ENCODE results near the gene ABCC8.

The ABCC8 gene

GRCh38 chr11:17423533-17424310 is 52.9 kb downstream of the ABCC8 start:
- DNase-seq: no peak

DNA sequence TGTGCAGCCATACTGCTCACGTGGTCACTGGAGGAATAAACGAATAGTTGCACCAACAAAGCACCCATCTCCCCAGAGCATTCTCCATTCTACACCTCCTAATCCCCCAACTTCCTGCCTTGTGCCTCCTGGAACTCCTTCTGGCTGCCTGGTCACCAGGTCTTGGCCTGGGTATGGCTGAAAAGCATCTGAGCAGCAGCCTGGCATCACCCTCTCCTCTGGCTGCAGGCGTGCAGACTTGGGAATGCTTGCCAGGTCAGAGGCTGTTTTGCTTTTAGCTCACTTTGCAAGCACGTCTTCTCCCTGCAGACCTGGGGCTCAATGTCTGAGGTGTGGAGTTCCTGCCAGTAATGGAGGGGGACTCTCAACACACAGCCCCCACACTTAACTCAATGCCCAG is 54.9 kb downstream of the ABCC8 start:
- DNase-seq: no peak

DNA sequence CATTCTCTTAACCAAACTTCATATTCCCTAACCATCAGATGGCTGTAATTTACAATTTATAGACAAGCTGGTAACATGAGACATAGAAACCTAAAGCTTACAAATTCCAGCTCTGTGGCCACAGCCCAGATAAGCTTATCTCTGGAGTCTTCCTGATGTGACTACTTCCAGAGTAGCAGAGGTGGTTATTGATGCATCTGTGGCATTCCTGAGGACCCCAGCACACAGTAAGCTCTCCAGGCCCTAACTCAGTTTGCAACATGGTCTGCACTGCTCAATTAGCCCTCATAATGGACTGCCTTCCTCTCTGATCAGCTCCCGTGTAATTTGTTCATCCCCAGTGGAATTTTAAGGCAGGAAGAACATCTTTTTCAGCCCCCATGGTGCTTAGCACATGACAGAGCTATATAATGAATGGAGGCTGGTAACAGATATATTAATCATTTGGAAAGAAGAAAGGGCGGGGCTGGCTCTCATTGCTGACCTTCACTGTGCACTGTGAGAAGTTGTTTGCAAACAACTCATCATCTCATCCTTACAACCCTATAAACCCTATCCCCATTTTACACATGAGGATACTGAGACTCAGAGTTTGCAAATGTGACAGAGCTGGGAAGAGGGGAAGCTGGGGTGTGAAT is 58.1 kb downstream of the ABCC8 start:
- DNase-seq: no peak

DNA sequence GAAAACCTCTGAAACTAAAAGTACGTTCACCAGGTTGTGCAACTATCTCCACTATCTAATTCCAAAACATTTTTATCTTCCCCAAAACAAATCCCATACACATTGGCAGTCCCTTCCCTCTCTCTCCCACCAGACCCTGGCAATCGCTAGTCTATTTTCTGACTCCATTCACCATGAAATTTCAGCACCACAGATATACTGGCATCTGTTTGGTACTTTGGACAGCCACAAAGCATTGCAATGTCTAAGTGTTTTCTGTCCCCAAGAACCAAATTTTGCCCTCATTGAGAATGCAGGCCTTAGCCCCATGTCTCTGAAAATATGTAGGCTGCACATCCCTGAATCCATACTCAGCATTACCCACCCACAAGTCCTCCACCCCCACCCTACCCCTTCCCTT is 60.2 kb downstream of the ABCC8 start:
- DNase-seq: no peak

GRCh38 chr11:17415523-17416104 is 61.0 kb downstream of the ABCC8 start:
- no peak for DNase-seq

DNA sequence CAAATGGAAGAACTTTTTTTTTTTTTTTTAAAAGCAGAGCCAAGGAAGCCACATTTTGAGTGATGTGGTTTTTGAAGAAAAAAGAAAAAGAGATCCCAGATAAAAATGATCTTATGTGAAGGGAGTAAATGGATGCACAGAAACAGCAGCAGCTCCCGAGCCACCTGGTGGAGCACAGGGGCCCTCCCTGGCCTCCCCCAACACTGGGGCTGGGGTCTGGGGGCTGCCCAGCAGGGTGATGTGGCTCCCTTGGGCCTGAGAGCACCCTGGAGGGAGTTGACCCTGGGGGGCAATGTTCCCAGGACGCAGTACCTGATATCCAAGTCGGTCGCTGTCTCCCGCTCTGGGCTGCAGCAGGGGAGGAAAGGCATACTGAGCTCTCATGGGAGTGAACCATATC is 61.7 kb downstream of the ABCC8 start:
- no peak for DNase-seq

GRCh38 chr11:17414317-17414737 is 62.3 kb downstream of the ABCC8 start:
- DNase-seq: no peak

- DNase-seq: peak; percentile 52
Measured at GRCh38 chr11:17413414-17414316, 63.0 kb downstream of the ABCC8 start.

GRCh38 chr11:17412488-17413180 is 64.0 kb downstream of the ABCC8 start:
- DNase-seq: no peak

DNA sequence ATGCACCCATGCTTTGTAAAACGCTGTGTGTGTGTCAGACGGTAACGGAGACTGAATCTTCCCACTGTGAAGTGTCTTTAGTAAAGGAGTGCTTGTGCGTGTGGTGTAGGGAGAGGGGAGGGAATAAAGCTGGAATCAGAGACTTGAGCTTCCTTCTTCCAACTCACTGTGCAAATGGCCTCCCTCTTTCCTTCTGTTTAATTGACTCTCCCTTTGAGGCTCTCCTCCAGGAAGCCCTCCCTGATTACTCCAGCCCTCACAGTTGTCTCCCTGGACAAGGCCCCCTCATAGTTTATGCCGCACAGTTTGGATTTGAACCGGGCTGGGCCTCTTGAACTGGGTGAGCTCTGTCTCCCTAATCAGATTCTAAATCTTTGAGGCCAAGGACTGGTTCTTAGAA is 65.2 kb downstream of the ABCC8 start:
- DNase-seq: no peak

GRCh38 chr11:17410606-17411379 is 65.9 kb downstream of the ABCC8 start:
- DNase-seq: no peak

GRCh38 chr11:17408641-17409040 is 68.0 kb downstream of the ABCC8 start:
- no peak for DNase-seq

GRCh38 chr11:17408026-17408425 is 68.6 kb downstream of the ABCC8 start:
- no peak for DNase-seq

GRCh38 chr11:17407575-17407974 is 69.1 kb downstream of the ABCC8 start:
- no peak for DNase-seq

DNA sequence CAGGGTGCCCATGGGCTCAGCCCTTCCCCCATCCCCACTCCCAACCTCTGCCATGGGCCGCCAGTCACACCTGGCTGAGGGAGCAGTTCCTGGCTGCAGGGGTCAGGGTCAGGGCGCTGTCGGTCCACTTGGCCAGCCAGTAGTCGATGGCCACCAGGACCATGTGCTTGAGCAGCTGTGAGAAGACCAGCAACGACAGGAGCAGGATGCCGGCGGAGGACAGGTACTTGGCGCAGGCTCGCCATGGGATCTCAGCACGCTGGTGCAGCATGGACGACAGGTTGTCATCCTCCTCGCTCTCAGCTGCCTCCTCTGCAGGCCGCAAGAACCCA is 69.9 kb downstream of the ABCC8 start:
- no peak for DNase-seq

DNA sequence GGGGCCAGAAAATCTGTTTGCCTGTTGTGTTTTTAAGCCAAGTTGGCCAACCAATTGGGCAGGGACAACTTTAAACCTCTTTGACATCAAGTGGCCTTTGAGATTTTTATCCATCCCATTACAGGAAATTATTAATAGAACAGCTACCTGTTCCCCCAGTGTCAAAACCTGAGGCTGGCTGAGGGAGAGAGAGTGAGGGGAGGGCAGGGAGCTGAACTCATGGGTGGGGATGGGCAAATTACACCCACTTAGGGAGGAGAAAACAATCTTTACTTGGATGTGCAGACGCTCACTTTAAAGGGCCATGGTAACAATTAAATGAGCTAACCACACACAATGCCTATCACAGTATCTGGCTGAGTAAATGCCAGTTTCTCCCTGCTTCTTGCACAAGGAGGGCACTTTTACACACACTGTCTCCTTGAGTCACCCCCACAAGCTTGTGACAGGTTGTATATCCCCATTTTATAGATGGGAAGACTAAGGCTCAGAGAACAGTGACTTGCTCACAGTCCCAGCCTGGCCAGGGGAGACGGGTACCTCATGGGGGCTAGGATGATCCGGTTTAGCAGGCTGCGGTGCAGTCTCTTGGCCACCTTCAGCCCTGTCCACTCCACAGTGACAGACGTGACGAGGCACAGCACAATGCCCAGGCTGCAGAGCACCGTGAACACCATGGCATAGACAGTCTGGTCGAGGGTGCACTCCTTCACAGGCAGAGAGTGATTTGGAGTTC is 70.4 kb downstream of the ABCC8 start:
- DNase-seq: no peak

DNA sequence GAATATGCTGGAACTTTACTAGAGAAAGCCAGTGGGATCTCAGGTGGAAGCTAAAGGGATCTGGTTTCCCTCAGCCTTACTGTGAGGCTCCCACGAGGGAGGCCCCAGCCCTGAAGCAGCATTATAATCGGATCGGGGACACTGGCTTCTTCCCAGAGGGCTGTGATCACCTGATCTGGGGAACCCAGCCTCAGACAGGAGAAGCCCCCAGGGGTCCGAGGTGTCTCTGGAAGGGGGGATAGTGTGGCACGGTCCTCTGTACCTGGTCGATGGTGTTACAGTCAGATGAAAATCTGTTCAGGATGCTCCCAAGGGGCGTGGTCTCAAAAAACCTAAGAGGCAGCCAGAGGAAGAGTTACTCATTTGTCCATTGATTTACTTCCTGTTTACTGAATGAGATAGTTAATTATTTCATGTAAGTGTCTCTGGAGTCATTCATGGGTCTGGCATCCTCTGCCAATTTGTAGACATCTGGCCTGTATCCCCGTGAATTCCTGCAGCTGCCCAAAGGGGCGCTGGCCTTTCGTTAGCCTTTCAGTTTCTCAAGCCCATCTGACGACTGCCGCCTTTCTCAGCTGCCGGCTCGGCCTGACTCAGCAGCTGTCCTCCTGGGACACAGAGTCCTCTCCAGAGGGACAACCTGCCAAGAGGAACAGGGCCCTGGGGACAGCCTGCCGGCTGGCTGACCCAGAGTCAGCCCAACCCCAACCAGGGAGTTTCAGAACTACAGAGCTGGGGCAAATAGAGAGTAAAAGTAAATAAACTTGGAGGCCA is 71.2 kb downstream of the ABCC8 start:
- DNase-seq: peak; percentile 39

GRCh38 chr11:17403980-17404759 is 72.5 kb downstream of the ABCC8 start:
- no peak for DNase-seq

DNA sequence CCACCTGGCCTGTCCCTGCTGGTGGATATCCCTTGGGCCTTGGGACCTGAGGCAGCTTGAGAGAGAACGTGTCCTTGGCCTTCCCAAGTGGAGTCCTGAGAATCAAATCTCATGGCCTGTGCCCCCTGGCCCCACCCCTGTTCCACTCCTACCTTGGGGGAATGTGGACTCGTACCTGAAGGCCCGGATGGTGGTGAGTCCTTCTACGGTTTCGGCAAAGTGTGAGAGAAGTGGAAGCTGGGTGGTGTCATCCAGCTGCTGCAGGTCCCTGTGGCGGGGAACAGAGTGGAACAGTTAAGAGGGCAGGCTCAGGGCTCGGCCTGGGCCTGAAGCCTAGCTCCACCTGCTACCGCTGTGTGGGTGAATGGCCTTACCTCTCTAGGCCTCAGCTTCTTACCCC is 74.2 kb downstream of the ABCC8 start:
- DNase-seq: no peak

DNA sequence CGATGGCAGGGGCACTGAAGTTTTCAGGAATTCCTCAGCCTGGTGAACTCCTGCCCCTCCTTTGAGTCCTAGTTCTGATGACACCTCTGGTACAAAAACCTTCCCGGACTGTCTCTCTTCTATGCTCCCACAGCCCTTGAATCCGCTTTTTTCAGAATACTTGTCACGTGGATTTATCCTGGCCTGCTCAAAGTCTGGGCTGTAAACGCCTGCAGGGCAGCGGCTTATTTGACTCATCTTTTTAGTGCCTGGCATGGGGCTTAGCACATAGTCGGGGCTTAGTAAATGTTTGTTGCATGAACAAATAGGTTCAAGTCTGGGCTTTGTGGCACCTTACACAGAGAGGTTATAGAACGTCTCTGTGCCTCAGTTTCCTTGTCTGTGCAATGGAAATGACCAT is 74.8 kb downstream of the ABCC8 start:
- no peak for DNase-seq
